NCI-H128 (cell line): ENCODE measurements around the gene NFATC2.

Experiments
- DNase-seq: peaks from one replicate; lab custom pipeline; 2025; ENCODE audit not compliant: unreplicated experiment; lab: John Stamatoyannopoulos, UW

NFATC2 gene

DNA sequence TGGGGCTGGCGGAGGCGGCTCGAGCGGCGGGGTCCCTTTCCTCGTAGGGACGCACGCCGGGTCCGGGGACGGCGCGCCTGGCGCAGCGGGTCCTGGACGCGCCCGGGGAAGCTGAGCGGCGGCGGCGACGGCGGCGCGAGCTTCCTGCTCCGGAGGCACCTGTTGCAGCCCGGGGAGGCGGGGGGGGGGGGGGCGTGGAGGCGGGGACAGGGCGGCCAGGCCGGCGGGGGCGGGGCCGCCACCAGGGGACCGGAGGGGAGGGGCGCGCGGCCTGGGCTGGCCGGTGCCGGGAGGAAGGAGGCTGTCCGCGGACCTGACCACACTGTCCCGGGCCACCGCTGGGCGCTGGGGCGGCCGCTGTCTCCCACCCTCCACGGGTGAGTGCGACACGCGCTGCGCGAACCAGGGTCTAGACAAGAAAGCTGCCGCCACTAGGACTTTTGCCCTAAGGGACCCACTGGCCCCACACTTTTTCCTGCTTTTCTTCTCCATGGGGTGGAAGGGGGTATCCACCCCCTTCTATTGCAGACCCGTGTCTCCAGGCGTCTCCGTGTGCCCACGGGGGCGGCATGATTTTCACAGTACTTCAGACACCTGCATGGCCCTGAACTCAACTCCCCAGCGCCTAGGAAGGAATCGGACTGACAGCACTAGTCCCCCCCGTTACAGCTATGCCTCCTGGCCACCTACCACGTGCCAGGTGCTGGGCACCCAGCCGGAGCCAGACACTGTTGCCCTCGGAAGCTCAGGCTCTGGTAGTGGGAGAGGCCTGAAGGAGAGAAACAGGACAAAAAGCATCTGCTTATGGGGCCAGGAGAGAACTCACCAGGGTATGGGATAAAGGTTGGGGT, at the start of gene NFATC2:
Gene NFATC2, minus strand, starts transcription at position 149 of the 851 bp plus-strand sequence. CDS start 220 bp downstream, outside the sequence.
- DNase-seq: no peak

DNA sequence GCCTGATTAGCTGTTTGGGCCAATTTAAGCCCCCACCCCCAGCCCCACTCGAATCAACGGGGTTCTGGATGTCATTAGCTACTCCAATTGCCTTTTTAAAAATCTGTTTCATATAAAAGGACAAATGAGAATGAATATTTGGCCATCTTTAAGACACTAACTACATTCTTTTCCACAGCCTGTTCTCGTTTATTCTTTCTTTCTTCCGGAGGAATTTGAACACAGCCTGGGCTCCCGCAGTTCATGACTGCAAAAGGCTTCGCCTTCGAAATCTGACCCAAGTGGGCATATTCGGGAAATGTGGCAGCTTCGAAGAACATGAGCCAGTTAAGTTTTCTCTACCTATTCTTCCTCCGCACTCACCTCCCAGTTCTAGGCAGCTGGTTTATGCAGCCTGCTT, 49.4 kb upstream of the NFATC2 start:
- DNase-seq: no peak

DNA sequence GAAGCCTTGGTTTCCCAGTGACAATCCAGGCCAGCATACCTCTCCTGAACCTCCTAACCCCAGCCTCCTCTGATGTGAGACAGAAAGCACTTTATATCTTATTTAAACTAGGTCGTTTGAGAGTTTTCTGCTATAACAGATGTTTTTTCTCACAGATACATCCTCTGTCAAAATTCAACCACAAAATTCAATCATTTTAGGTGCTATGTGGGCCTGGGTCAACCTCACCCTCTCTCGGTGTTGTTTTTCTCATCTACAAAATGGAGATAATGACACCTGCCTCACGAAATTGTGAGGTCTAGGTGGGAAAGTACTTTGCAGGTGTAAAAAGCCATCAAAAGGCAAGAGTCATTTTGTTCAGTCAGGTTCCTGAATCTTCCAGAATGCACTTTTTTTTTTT, 46.2 kb upstream of the NFATC2 start:
- no peak for DNase-seq

DNA sequence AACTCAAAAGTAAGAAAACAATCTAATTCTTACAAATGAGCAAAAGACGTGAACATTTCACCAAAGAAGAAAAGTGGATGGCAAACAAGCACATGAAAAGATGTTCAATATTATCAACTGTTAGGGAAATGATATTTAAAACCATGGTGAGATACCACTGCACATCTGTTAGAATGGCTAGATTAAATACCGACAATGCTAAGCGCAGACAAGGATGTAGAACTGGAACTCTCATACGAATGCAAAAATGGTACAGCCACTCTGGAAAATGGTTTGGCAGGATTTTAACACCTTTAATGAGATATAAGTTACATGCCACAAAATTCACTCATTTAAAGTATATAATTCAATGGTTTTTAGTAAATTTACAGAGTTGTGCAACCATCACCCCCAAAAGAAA, 44.6 kb upstream of the NFATC2 start:
- DNase-seq: no peak

DNA sequence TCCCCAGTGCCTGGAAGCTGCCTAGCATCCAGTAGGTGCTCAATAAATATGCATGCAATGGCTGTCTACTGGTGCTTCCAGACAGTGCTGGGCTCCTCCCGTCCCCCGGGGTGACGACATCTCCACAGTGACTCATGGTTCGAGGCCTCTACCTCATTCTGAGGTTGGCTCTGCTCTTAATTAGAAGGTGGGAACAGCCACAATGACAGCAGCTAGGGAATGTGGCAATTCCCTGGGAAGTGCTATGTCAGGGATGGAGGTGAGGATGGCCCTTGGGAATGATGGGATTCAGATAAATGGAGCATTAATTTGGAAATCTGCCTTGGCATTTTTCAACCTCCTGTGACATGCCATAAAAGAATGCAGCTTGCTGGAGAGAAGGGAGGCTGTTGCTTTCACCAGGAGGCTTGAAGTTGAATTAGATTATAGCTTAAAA, 43.5 kb upstream of the NFATC2 start:
- DNase-seq: no peak

DNA sequence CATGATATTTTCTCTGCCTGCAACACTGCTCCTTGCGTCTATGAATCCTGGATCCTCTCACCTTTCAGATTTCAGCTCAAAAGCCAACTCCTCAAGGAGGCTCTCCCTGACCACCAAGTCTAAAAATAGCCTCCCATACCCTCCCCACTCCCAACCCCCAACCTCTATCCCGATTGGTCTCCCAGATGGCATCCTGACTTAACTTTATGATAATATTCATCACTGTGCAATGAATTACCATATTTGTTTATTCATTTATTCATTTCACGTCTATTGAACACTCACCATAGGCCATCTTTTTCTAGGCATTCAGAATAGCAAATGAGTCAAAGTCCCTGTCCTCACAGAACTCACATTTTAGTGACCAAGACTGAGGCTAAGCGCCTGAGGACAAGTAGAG, 42.6 kb upstream of the NFATC2 start:
- DNase-seq: no peak

DNA sequence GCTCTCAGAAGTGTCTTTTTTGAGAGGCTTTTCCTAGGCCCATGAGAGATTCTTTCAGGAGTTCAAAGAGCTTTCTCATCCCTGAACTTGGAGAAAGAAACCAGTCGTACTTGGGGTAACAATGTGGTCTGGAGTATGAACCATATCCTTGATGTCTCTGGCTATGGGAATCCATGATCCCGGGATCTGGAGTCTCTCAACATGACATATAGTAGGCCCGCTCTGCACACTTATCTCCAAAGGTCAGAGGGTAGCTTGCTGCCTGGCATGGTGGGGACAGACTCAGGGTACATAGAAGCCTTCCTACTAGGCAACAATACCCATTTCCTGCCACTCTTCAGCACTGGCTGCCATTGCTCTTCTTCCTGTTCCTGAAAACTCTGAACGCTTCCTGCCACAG, 42.2 kb upstream of the NFATC2 start:
- no peak for DNase-seq

DNA sequence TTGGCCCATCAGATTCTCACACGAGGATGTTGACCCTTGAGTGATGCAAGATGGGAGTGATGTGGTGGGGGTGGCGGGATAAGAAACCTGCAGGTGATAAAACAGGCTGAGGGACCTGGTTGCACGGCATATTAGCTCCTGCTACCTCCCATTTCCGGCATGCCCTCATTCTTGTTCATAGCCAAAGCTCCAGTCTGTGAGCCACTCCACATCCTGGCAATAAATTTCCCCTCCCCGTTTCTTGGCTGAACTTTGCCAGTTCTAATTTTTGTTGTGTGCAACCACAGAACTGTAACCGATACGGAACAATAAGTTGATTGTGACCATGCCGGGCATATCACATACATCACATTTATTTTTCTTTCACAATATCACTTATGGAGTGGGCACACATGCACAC, 41.6 kb upstream of the NFATC2 start:
- DNase-seq: no peak

DNA sequence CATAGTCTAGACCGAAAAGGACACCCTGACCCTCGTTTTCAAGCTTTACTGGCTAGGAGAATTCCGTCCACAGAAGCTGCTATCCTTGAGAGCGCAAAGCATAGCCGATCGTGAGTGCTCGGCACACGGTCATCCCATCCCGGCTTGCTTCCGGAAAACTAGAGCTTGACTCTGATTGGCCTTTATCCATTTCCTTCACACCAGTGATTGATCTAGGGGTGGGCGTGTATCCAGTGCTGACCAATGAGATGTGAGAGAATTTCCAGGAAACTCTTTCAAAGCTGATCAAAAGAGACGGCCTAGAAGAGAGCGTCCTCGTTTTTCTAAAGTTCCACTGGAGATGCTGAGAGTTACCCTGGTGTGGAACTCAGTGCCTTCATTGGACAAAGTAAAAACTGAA, 41.0 kb upstream of the NFATC2 start:
- DNase-seq: no peak

DNA sequence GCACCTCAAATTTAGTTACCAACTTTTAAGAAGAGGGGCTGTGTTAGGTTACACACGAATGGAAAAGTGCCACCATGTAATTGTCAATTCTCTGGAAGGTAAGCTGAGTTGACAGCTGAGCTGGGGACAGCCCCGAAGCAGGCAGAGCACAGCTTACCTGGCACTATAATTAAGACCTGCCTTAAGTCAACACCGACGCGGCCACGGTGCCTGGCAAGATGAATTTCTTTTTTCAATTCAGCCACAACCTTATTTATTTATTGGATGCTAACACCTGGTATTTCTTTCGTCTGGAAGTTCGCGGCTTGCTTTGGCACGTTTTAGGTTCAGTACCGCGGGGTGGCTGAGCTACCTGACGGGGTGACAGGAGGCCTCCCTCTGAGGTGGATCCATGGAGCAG, 40.6 kb upstream of the NFATC2 start:
- no peak for DNase-seq

DNA sequence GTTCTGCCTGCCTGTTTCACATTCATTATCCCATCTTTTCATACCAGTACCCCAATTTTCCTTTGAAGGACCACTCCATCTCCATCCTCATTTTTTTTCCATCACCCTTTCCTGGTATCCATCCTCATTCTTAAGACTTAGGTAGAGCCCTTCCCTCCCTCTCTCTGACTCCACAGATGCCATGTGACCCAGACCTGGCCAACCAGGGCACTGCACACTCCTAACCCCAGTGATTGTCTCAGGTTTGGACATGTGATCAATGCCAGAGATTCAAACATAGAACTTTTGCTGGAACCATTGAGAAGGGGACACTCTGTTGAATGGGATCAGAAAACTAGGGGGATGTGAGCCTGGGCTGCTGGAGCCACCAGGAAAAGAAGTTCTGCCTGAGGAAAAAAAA, 39.1 kb upstream of the NFATC2 start:
- DNase-seq: no peak

DNA sequence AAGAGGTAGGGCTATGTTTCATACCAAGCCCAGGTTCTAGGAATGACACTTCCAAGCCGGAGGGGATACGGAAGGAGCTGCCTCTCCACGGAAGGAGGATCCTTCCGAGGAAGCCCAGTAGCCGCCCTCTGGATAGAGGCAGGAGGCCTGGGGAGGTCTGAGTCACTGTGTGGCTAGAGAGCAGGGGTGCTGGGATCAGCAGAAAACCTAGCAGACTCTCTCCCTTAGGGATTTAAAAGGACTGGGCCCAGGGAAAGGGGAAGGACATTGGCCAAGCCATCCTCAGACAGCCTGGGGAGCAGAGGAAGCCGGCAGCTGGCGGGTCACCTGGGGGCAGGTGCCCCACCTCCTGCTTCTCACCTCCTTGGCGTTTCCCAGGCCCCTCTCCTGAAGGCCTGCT, 36.6 kb upstream of the NFATC2 start:
- DNase-seq: no peak

DNA sequence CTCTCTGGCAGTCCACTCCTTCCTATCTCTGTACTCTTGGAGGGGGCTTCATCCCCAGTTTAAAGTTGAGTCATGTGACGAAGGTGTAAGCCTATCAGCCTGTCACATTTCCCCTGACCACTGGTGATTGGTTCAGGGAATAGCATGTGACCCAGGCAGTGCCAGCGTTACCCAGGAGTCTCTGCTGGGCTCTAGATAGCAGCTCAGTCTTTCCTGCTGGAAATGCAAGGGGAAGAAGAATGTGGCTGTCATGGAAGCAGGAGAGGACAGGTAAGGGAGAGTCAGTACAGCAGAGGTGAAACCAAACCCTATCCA, 35.6 kb upstream of the NFATC2 start:
- no peak for DNase-seq

DNA sequence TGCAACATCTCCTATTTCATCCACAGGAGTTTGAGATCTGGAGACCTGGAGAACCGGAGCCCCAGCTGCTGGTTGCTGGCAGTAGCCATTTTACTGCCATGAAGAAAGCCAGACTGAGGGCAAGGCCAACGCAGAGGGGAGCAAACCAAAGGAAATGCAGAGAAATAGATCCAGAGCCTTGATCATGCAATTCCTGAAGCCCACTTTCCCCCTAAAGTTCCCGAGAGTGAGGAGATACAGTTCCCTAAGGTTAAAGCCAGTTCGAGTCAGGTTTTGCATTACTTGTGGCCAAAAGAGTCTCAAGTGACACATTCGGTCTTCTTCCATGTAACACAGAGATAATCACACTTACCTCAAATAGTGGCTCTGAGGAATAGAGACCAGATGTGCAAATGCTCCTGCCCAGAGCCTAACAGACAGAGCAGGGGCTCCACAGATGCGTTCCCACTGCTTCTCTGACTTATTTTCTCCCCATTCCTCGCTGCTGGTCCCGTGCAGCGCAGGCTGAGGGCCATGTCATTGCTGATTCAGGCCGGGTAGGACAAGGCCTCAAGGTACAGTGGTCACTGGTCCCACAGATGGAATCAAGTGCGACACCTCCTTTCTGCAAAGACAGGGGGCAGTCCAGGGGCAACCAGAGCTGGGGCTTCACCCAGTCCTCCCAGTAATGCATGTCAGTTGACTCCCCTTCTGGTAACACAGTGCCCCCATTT, 35.1 kb upstream of the NFATC2 start:
- no peak for DNase-seq

DNA sequence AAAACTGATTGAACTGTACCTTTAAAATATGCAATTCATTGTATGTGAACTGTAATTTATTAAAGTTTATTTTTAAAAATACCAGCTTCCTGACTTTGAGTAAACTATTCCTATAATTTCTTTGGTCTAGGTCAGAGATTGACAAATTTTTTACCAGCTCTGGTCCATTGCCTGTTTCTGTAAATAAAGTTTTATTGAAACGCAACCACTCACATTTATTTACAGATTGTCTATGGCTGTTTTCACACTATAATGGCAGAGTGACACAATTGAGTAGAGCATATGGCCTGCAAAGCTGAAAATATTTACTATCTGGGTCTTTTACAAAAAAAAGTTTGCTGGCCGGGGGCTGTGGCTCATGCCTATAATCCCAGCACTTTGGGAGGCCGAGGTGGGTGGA, 33.0 kb upstream of the NFATC2 start:
- DNase-seq: no peak

DNA sequence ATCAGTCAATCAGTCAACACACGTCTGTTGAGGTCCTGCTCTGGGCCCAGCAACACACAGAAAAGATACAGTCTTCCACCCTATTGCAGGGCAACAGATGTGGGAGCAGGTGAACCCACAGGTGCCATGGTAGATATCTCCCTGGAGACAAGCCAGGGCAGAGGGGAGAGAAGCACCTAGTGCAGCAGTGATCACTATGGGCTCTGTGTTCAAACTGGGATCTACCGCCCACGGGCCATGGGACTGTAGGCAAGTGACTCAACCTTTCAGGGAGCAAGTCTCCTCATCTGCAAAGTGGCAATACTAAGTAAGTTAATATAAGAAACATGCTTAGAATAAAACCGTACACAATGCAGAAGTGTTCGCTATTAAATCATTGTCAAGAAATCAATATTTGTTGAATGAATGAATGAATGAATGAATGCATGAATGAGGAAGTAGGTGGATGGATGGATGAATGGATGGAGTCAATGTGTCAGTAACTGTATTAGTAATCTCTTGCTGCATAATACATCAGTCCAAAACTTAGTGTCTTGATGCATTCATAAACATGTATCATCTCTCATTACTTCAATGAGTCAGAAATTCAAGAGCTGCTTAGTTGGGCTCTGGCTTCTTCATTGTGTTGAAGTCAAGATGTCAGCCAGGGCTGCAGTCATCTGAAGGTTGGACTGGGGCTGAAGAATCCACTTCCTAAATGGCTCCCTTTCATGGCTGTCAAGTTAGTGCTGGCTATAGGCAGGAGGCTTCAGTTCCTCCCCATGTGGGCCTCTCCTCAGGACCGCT, 31.9 kb upstream of the NFATC2 start:
- no peak for DNase-seq

DNA sequence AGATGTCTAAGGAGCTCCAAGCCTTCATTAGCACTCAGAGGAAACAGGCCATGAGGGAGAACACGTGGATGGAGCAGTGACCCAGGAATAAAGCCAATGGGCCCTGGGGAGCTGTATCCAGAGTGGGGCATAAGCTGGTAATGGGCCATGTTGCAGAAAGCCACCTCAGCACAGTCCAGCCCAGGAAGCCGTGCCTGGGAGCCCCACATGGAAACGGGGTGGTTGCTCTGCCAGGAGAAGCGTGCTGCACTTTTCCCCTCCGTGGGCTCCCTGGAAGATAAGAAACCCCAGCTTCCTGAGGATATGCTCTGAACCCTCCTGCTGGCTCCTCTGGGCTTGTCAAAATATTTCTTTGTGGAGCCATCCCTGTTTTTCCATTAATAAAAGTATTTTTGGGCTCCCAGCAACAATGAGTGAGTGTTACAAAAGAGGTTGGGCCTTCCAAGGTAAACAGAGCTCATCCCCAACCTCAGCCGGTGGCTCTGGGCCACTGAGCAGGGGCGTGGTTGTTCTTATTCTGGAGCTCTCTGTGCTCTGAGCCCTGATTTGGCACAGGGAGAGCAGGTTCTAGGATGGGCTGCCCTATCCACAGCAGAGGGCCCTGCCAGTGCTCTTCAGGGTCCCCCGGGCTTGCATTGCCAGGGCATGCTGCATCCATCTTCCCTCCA, 31.2 kb upstream of the NFATC2 start:
- DNase-seq: no peak

DNA sequence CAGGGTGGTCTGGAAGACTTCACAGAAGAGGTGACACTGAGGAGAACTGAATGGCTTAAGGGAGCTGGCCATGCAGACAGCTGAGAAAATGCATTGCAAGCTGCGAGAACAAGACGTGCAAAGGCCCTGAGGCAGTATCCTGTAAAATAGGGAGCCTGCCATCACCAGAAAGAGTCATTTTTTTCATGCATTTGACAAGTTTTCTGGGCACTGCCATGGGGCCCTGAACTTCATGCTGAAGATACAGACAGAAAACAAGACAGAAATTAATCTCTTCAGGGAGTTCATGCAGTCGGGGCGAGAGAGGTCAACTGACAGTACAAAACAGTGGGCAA, 28.9 kb upstream of the NFATC2 start:
- DNase-seq: no peak

DNA sequence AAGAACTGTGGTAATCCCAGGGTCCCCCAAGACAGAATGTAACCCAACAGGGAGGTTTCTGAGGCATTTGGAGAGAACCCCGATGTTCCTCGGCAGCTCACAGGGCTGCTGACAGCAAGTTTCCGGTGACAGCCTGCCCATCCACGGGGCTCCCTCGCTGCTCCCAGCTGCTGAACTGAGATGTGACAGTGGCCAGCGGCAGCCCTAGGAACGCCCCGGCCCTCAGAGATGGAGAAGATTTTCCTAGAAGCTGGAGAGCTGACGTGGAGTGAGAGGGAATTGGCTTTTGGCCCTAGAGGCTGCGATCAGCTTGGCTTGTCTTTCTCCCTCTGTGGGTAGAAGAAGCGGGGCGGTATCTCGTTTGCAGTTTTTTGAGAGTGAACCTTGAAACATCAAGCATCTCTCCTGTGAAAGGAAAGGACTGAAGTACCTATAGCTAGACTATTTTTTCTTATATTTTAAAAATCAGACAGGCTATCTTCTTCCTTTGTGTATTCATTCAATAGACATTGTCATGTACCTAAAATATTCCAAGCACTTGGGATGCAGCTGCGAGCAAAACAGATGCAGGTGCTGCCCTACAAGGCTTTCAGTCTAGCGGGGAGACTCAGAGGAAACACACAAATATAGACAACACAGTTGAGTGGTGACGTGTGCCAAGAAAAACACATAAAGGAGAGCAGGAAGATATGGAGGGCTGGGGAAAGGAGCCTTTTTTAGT, 28.4 kb upstream of the NFATC2 start:
- no peak for DNase-seq

DNA sequence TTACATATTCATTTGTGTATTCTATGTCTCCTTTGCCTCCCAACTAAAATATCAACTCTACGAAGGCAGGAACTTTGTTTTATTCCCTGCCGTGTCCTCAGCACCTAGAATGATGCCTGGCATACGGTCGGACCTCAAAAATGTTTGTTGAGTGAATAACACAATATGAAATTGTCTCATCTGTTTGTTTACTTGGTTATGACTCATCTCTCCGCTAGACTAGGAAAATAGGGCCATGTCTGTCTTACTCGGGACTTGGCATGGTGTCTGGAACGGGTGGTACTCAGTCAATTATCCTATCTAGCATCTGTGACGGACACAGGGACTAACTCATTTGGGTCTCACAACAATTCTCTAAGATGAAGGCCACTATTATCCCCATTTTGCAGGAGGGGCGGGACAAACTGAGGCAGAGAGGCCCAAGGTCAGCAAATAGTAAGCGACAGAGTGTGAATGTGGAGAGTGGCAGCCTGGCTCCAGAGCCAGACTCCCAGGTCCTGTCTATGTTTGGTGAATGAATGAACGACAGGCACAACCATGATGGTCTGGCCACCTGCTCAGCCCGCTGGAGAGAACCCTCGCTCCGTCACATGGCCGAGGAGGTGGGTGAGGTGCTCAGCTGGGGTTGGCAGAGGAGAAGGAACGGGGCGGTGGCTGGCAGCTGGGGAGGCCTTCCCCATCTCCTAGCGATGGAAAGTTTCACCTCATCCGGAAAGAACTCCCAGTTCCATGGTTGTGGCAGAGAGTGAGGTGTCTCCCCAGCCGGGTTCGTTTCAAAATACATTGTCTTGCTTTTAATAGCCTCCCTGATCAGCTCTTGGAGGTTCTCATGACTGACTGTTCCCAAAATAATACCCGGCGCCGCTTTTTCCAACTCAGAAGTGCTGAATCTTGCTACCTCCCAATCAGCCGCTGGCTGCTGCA, 27.6 kb upstream of the NFATC2 start:
- DNase-seq: no peak
